BLaER1 (cell line): Measurements from ENCODE around the gene HADHA.

Source experiments
- H3K27ac ChIP-seq: shearing (Covaris generic); formaldehyde crosslinking; 2 replicates; pipeline ENCODE4 v1.8.1; 2022
- H3K27me3 ChIP-seq: shearing (Covaris generic); formaldehyde crosslinking; 2 replicates; pipeline ENCODE4 v1.8.1; 2022
- H3K36me3 ChIP-seq: shearing (Covaris generic); formaldehyde crosslinking; 2 replicates; pipeline ENCODE4 v1.8.1; 2022
- H3K4me1 ChIP-seq: shearing (Covaris generic); formaldehyde crosslinking; 2 replicates; pipeline ENCODE4 v1.8.1; 2022
- H3K4me2 ChIP-seq: shearing (Covaris generic); formaldehyde crosslinking; 2 replicates; pipeline ENCODE4 v1.8.1; 2022
- H3K4me3 ChIP-seq: shearing (Covaris generic); formaldehyde crosslinking; 2 replicates; pipeline ENCODE4 v1.8.1; 2022
- H3K9ac ChIP-seq: shearing (Covaris generic); formaldehyde crosslinking; 2 replicates; pipeline ENCODE4 v1.8.1; 2022
- H3K9me3 ChIP-seq: shearing (Covaris generic); formaldehyde crosslinking; 2 replicates; pipeline ENCODE4 v1.8.1; 2022
- H4K20me1 ChIP-seq: shearing (Covaris generic); formaldehyde crosslinking; 2 replicates; pipeline ENCODE4 v1.8.1; 2022
- Cebpa-rat ChIP-seq: shearing (Covaris generic); IDR thresholded peaks from 2 replicates; pipeline ENCODE4 v1.8.1; 2022

HADHA gene

GRCh38 chr2:26244309-26245230 is at the start of gene HADHA, which contains the start of gene HADHB:
HADHA (minus strand) TSS chr2:26244632; CDS start chr2:26244596, 36 bp downstream.
HADHB (plus strand) TSS chr2:26244939; CDS start chr2:26254255, 9,316 bp downstream.
- peaks cover 51% of the 10 kb centered on the region for H4K20me1 ChIP-seq
- H3K27ac ChIP-seq, result peak within 1 kb of the TSS; percentile 100
- peak within 1 kb of the TSS; percentile 92 for H3K4me2 ChIP-seq
- H3K9ac ChIP-seq, result peak within 1 kb of the TSS; percentile 98
- TF ChIP-seq Cebpa-rat, result no peak
- H3K4me3 ChIP-seq, result peak within 1 kb of the TSS; percentile 97
- H3K27me3 ChIP-seq, result no peaks in the 10 kb centered on the region
- H3K9me3 ChIP-seq, result no peaks in the 10 kb centered on the region
- H3K4me1 ChIP-seq, result peaks cover 48% of the 10 kb centered on the region
- H3K36me3 ChIP-seq, result no peaks in the 10 kb centered on the region

- no peak overlapping the region for H3K4me2 ChIP-seq
- no peaks in the 10 kb centered on the region for H3K27me3 ChIP-seq
- no peaks in the 10 kb centered on the region for H3K9me3 ChIP-seq
- no peaks in the 10 kb centered on the region for H4K20me1 ChIP-seq
- TF ChIP-seq Cebpa-rat, result no peak
- H3K9ac ChIP-seq, result no peak overlapping the region
- no peak overlapping the region for H3K4me3 ChIP-seq
- H3K4me1 ChIP-seq, result no peaks in the 10 kb centered on the region
- no peak overlapping the region for H3K27ac ChIP-seq
- peaks cover 30% of the 10 kb centered on the region for H3K36me3 ChIP-seq
Observed at GRCh38 chr2:26292646-26293045, 48.2 kb upstream of the HADHA start.

- no peak for TF ChIP-seq Cebpa-rat
- H3K4me3 ChIP-seq, result no peak overlapping the region
- H3K9ac ChIP-seq, result no peak overlapping the region
- no peak overlapping the region for H3K27ac ChIP-seq
- no peaks in the 10 kb centered on the region for H3K27me3 ChIP-seq
- H3K9me3 ChIP-seq, result no peaks in the 10 kb centered on the region
- no peaks in the 10 kb centered on the region for H4K20me1 ChIP-seq
- peaks cover 54% of the 10 kb centered on the region for H3K36me3 ChIP-seq
- H3K4me2 ChIP-seq, result no peak overlapping the region
- H3K4me1 ChIP-seq, result no peaks in the 10 kb centered on the region
Observed at GRCh38 chr2:26290001-26290400, 45.6 kb upstream of the HADHA start.

GRCh38 chr2:26285931-26286330 is 41.5 kb upstream of the HADHA start:
- peaks cover 92% of the 10 kb centered on the region for H3K36me3 ChIP-seq
- no peak overlapping the region for H3K27ac ChIP-seq
- H3K9me3 ChIP-seq, result no peaks in the 10 kb centered on the region
- no peaks in the 10 kb centered on the region for H3K4me1 ChIP-seq
- no peaks in the 10 kb centered on the region for H3K27me3 ChIP-seq
- H4K20me1 ChIP-seq, result no peaks in the 10 kb centered on the region
- TF ChIP-seq Cebpa-rat, result no peak
- no peak overlapping the region for H3K4me3 ChIP-seq
- H3K4me2 ChIP-seq, result no peak overlapping the region
- no peak overlapping the region for H3K9ac ChIP-seq

- Histone ChIP-seq H3K27me3 (no peaks in the 10 kb centered on the region), H3K27ac (no peak overlapping the region), H3K4me3 (no peak overlapping the region), H3K9me3 (no peaks in the 10 kb centered on the region), H3K4me2 (no peak overlapping the region), H3K36me3 (peaks cover 94% of the 10 kb centered on the region), H3K4me1 (no peaks in the 10 kb centered on the region), H4K20me1 (no peaks in the 10 kb centered on the region), H3K9ac (no peak overlapping the region)
- no peak for TF ChIP-seq Cebpa-rat
Observed at GRCh38 chr2:26284132-26284531, 39.7 kb upstream of the HADHA start.

GRCh38 chr2:26283606-26284005 is 39.2 kb upstream of the HADHA start:
- Histone ChIP-seq H3K27ac (no peak overlapping the region), H3K9me3 (no peaks in the 10 kb centered on the region), H3K27me3 (no peaks in the 10 kb centered on the region), H3K4me1 (no peaks in the 10 kb centered on the region), H4K20me1 (no peaks in the 10 kb centered on the region), H3K9ac (no peak overlapping the region), H3K36me3 (peaks cover 94% of the 10 kb centered on the region), H3K4me3 (no peak overlapping the region), H3K4me2 (no peak overlapping the region)
- no peak for TF ChIP-seq Cebpa-rat

GRCh38 chr2:26281226-26281625 is 36.8 kb upstream of the HADHA start:
- peaks cover 94% of the 10 kb centered on the region for H3K36me3 ChIP-seq

GRCh38 chr2:26279886-26280285 is 35.5 kb upstream of the HADHA start:
- H3K27ac ChIP-seq, result no peak overlapping the region
- no peaks in the 10 kb centered on the region for H3K9me3 ChIP-seq
- no peaks in the 10 kb centered on the region for H4K20me1 ChIP-seq
- no peak overlapping the region for H3K4me2 ChIP-seq
- H3K4me1 ChIP-seq, result no peaks in the 10 kb centered on the region
- H3K9ac ChIP-seq, result no peak overlapping the region
- no peaks in the 10 kb centered on the region for H3K27me3 ChIP-seq
- H3K4me3 ChIP-seq, result no peak overlapping the region
- TF ChIP-seq Cebpa-rat, result no peak
- H3K36me3 ChIP-seq, result peaks cover 94% of the 10 kb centered on the region

More at GRCh38 chr2:26281226-26281625, 36.8 kb upstream of the HADHA start:
- Histone ChIP-seq H3K27me3 (no peaks in the 10 kb centered on the region), H3K9ac (no peak overlapping the region), H3K4me2 (no peak overlapping the region), H3K4me1 (no peaks in the 10 kb centered on the region), H3K9me3 (no peaks in the 10 kb centered on the region), H3K27ac (no peak overlapping the region), H3K4me3 (no peak overlapping the region), H4K20me1 (no peaks in the 10 kb centered on the region)
- TF ChIP-seq Cebpa-rat, result no peak

GRCh38 chr2:26276484-26277227 is 32.2 kb upstream of the HADHA start:
- no peak overlapping the region for H3K9ac ChIP-seq
- no peaks in the 10 kb centered on the region for H3K27me3 ChIP-seq
- no peaks in the 10 kb centered on the region for H4K20me1 ChIP-seq
- H3K27ac ChIP-seq, result no peak overlapping the region
- peaks cover 85% of the 10 kb centered on the region for H3K36me3 ChIP-seq
- TF ChIP-seq Cebpa-rat, result no peak
- H3K4me3 ChIP-seq, result no peak overlapping the region
- no peaks in the 10 kb centered on the region for H3K4me1 ChIP-seq
- H3K4me2 ChIP-seq, result no peak overlapping the region
- H3K9me3 ChIP-seq, result no peaks in the 10 kb centered on the region
